GM19467 (cell line): ENCODE measurements around the gene COL4A4.

ENCODE experiments used
- ATAC-seq: cut with Tn5 transposase; IDR thresholded peaks from one replicate; pipeline ENCODE4 v1.9.1; 2021; ENCODE audit warnings: mild to moderate bottlenecking, moderate library complexity; ENCODE audit not compliant: unreplicated experiment

The COL4A4 gene

GRCh38 chr2:227163485-227163997 is 464 bp downstream of the COL4A4 start:
- peak; percentile 79 for ATAC-seq

DNA sequence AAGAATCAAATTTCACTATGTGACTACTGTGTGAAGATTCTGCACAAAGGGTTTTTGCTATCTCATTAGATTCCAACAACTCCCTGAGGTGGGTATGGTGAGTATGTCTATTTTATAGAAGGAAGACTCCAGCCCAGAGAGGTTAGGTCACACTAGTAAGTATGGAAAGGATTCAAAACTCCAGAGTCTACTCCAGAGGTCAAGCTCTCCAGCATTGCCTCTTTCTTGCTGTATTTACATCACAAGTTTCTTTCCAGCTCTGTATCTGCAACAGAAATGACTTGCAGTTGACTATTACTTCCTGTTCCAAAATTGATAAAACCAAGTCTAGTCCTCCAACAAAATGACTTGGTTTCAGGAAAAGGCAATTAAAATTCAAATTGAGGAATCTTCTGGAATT is 2.1 kb downstream of the COL4A4 start:
- no peak for ATAC-seq

DNA sequence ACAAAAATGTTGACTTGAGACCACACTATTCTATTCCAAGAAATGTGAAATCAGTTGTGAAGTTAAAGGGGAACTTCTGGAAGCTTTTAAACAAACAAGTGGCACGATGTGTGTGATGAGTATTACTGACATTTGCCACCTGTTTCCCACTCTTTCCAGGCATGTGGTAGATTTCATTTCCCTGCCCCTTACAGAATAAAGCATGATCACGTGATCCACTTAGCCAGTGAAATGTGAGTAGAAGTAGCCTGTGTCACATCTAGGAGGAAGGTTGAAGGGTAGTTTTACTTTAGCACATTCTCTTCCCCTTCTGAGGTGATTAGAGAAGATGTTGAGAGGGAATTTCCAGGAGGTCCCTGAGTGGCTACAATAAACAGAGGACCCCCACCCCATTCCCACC is 3.8 kb downstream of the COL4A4 start:
- no peak for ATAC-seq

GRCh38 chr2:227154986-227155774 is 8.8 kb downstream of the COL4A4 start:
- no peak for ATAC-seq

- no peak for ATAC-seq
Measured at GRCh38 chr2:227153758-227154486, 10.1 kb downstream of the COL4A4 start.

GRCh38 chr2:227153307-227153706 is 10.7 kb downstream of the COL4A4 start:
- no peak for ATAC-seq

GRCh38 chr2:227152093-227152766 is 11.8 kb downstream of the COL4A4 start:
- ATAC-seq = no peak

- no peak for ATAC-seq
Measured at GRCh38 chr2:227150222-227150936, 13.6 kb downstream of the COL4A4 start.

GRCh38 chr2:227148106-227148505 is 15.9 kb downstream of the COL4A4 start:
- ATAC-seq = no peak

- no peak for ATAC-seq
Measured at GRCh38 chr2:227147023-227147422, 17.0 kb downstream of the COL4A4 start.

DNA sequence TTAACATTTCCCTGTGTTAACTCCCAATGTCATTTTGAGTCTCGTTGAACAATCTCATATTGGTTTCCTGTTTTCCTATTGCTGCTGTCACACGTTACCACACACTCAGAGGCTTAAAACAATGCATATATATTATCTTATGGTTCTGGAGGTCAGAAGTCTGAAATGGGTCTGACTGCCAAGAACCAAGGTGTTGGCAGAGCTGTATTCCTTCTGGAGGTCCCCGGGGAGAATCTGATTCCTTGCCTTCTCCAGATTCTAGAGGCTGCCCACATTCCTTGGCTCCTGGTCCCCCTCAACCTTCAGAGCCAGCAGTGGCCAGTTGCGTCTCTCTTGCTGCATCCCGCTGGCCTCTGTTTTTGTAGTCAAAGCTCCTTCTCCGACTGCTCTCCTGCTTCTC is 17.5 kb downstream of the COL4A4 start:
- no peak for ATAC-seq

- ATAC-seq = no peak
Measured at GRCh38 chr2:227143895-227144294, 20.1 kb downstream of the COL4A4 start.

DNA sequence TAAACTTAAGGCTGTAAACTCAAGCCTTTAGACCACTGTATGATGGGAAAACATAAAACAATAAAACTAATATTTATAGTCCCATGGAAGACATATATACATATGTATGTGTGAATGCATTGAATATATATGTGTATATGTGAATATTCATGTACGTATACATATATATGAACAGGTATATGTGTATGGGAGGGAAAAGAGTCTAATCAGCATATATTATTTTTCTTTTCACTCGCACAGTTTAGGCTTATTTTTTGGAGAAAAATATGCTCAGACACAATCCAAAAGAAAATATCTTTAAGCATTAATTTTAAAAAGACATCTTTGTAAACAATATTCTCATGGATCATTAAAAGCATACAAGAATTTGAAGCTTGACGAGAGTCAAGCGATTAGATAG is 22.7 kb downstream of the COL4A4 start:
- no peak for ATAC-seq

- no peak for ATAC-seq
Measured at GRCh38 chr2:227134591-227134990, 29.4 kb downstream of the COL4A4 start.

DNA sequence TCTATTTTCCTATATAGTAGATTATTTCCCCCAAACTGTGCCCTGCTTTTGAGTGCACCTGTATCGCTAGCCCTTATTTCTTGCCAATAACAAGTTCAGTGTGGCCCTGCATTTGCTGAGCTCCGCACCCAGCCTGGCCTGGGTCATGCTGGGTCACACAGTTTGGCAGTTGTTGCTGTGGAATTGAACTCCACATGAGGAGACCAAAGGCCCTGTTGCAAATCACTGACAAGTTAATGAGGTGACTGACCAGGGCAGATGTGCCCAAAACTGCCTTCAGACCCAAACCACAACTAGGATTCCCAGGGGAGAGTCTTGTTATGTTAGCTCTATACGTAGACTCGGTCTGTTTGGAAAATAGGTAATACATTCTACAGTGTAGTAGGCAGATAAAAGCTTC is 31.0 kb downstream of the COL4A4 start:
- ATAC-seq = no peak

GRCh38 chr2:227130636-227131035 is 33.4 kb downstream of the COL4A4 start:
- ATAC-seq = no peak

- no peak for ATAC-seq
Measured at GRCh38 chr2:227127201-227127600, 36.8 kb downstream of the COL4A4 start.

- ATAC-seq = no peak
Measured at GRCh38 chr2:227125506-227125905, 38.5 kb downstream of the COL4A4 start.

DNA sequence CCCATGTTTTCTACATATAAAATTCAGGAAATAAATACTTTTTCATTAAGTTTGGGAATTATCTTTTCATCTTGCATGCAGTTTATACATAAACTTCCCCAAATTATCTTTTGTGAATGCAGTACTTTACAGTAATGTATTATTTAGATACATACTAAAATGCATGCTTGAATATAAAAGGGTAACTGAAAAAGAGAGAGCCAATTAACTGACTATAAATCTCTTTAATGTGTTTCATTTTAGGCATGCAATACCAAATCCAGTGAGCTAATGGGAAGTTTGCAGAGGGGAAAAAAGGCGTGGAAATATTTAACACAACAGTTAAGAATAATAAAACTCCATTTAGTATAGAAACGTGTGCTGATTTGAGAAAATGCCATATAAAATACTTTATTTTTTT is 39.2 kb downstream of the COL4A4 start:
- ATAC-seq = no peak

DNA sequence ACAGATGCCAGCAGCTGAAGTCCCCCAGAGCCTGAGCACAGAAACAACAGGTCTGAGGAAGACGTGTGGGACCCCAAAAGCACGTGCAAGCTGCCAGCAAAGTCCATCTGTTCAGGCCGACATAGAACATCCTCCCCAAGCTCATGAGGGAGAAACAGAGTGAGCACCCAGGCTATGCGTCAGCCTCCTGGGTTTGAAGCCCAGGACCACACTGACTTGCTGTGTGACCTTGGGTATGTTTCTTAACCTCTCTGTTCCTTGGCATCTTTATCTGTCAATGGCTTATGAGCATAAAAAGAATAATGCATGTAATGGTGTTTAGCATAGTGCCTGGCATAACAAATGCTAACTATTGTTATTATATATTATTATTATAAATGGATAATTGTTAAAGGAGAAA is 40.3 kb downstream of the COL4A4 start:
- no peak for ATAC-seq

GRCh38 chr2:227118353-227118752 is 45.7 kb downstream of the COL4A4 start:
- no peak for ATAC-seq
